HG02571 (cell line): ENCODE measurements around the gene GNAI3.

Experiments used
- ATAC-seq: cut with Tn5 transposase; IDR thresholded peaks from one replicate; pipeline ENCODE4 v1.9.1; 2021; ENCODE audit warnings: mild to moderate bottlenecking, moderate library complexity; ENCODE audit not compliant: unreplicated experiment

The GNAI3 gene

GRCh38 chr1:109634771-109635750 lies 86.6 kb downstream of the GNAI3 start:
- no peak for ATAC-seq

DNA sequence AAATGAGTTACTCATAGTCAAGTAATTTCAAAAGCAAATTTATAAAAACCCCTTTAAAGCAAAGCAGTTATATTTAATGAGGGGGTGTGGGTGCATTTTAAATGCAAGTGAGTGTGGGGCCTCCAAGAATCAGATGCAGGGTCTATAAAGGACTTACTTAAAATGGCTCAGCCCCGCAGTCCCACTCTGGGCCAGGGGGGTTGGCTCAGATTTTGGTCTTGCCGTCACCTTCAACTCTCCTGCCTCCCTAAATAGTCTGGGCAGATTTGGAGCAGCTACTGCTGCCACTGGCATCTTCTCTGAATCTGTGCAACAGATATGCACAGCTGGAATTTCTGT lies 87.4 kb downstream of the GNAI3 start:
- ATAC-seq: no peak

DNA sequence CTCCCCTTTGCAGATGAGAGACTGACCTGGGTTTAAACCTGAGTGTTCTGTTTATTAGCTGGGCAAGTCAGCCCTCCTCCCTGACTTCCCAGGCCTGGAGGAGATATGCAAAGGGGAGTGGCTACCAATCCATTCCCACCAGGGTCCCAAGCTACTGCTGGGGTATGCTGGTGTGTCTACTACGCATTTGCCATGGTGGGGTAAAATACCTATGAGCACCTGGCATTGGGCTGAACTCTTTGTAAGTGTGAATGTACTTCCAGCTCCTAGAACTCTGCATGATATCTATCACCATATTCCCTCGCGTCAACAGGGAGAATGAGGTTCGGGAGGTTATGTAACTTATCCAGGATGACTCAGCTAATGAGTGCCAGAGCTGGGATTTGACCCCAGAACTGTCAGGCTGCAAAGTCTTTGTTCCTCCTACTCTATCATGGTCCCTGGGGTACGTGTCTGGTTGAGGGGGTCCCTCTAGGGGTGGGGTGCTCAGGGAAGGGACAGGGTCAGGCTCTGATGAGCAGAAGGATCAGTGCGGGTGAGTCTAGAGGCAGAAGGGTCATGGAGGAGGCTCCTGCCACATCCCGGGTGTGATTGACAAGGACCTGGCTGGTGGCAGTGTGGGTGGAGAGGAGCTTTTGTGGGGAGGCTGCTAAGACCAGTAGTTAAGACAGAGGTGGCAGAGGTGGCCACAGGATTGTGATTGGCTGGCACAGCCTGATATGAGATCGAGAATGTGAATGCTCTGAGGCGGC lies 88.0 kb downstream of the GNAI3 start:
- ATAC-seq: no peak

- ATAC-seq: no peak
These were observed 89.0 kb downstream of the GNAI3 start for GRCh38 chr1:109637446-109637845.

DNA sequence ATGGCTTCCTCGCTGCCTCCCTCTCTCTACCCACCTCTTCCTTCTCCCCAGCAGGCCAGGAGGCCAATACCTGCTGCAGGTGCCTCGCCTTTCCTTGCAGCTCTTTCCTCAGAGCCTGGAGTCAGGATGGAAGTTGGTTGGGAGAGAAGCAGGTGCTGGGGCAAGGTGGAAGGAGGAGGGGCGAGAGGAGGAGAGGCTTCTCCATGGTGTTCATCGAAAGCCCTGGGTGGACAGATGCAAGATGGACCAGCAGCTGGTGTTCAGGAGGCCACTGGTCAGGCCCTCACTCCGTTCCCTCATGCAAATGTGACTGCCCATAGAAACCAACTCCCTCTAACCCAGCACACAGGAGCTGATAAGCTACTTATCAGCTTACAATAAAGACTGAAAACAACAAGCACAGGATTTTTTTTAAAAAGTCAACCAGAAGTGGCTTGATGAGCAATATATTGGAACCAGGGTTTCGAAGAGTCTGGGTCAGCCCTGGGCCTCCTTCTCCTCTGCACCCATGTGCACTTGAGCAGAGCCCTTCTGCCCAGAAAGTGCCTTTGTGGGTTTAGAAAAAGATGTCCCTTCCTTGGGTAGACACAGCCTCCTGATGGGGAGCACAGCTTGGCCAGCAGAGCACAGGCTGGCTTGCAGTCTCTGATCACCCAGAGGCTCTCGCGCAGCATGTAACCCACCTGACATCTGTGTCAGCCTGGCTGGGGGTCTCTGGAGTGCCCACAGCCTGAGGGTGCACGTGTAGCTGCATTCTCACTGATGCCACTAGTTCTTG lies 90.8 kb downstream of the GNAI3 start:
- ATAC-seq: no peak

GRCh38 chr1:109639841-109640184 lies 91.4 kb downstream of the GNAI3 start:
- no peak for ATAC-seq

GRCh38 chr1:109640285-109640865 lies 92.0 kb downstream of the GNAI3 start:
- peak; percentile 63 for ATAC-seq

DNA sequence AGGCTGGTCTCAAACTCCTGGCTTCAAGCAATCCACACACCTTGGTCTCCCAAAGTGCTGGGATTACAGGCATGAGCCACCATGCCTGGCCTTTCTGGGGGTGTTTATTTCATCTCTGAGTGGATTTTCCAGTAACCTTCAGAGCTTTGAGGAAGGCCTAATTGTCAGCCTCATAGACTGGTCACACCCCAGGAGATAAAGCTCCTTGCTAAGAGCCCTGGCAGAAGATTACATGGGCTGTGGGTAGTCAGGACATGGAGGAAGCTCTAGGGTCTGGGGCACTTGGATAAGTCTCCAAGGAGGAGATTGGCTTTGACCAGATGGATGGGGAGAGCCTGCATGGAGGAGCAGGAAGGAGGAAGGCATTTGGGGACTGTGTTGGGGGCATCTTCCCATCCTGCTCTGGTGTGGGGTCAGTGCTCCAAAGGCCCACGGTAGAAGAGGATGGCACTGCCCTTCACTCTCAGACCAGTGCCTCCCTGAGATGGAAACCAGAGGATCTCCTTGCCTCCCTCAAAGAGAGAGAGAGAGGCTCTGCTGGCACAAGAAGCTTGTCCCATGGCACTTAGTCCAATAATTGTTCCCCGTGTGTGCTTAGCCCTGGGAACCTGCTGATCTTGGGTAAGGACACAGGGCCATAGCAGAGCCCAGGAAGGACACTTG lies 92.8 kb downstream of the GNAI3 start:
- no peak for ATAC-seq

GRCh38 chr1:109641861-109642260 lies 93.4 kb downstream of the GNAI3 start:
- ATAC-seq: no peak

- ATAC-seq: no peak
These were observed 94.2 kb downstream of the GNAI3 start for GRCh38 chr1:109642626-109643025.

- ATAC-seq: peak; percentile 77
These were observed 95.2 kb downstream of the GNAI3 start for GRCh38 chr1:109643385-109644230.

- ATAC-seq: no peak
These were observed 96.3 kb downstream of the GNAI3 start for GRCh38 chr1:109644670-109645069.

GRCh38 chr1:109649491-109649914 lies 101.1 kb downstream of the GNAI3 start:
- no peak for ATAC-seq

DNA sequence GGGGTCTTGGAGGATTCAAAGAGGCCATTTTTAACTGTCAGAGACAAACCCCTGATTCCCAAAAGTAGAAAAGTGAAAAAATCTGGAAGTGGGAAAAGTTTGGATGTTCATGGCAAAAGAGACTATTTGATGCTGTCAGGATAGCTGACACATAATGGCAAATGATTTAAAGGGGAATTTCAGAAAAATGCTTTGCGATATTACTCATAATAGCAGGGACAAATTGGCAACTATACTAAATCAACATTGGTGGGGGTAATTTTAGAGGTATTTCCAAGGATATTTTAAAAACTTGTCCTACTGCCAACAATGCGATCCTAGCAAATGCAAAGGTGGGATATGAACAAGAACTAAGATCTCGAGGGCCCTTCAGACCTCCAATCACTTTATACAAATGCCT lies 102.2 kb downstream of the GNAI3 start:
- ATAC-seq: no peak

GRCh38 chr1:109652402-109652801 lies 104.0 kb downstream of the GNAI3 start:
- ATAC-seq: no peak

- no peak for ATAC-seq
These were observed 104.9 kb downstream of the GNAI3 start for GRCh38 chr1:109653306-109653705.

GRCh38 chr1:109654519-109654918 lies 106.1 kb downstream of the GNAI3 start:
- ATAC-seq: no peak

DNA sequence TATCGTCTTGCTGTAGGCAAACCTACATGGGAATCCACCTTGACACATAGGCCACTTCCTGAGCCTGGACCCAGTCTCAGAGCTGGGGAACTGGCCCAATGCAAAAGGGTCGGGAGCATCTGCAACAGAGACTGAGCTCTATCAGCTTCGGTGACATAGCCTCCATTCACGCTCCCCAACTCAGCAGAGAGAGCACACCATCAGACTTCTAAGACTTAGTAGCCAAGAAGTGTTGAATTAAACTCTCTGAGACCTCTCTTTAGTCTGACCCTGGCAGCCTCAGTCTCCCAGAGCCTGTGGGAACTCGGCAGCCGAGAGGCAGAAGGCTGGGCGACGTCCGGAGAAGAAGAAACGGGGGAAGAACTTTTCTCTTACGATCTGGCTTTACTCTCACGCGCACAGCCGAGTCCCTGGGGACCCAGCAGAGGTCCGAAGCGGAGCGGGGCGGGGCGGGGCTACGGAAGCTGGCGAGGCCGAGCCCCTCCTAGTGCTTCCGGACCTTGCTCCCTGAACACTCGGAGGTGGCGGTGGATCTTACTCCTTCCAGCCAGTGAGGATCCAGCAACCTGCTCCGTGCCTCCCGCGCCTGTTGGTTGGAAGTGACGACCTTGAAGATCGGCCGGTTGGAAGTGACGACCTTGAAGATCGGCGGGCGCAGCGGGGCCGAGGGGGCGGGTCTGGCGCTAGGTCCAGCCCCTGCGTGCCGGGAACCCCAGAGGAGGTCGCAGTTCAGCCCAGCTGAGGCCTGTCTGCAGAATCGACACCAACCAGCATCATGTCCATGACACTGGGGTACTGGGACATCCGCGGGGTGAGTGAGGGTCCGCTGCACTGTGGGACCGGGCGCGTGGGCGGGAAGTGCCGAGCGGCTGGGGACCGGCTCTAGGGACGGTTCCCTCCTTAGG lies 107.5 kb downstream of the GNAI3 start, which contains the start of gene GSTM4:
GSTM4 (plus strand) TSS at position 485 of the 905 bp plus-strand sequence; CDS start at position 776, 291 bp downstream.
- peak; percentile 86 for ATAC-seq
